GM21723 (cell line): ENCODE measurements around the gene TRPC6.

ENCODE experiments used
- ATAC-seq: cut with Tn5 transposase; IDR thresholded peaks from one replicate; pipeline ENCODE4 v1.9.1; 2021; ENCODE audit warnings: mild to moderate bottlenecking, moderate library complexity; ENCODE audit not compliant: unreplicated experiment

Gene TRPC6

GRCh38 chr11:101583251-101584128 is at the start of gene TRPC6:
TSS of gene TRPC6 (minus strand) at chr11:101584007. CDS start at chr11:101583503, 504 bp downstream.
- ATAC-seq = no peak

GRCh38 chr11:101620026-101620425 is 36.2 kb upstream of the TRPC6 start:
- ATAC-seq = no peak

DNA sequence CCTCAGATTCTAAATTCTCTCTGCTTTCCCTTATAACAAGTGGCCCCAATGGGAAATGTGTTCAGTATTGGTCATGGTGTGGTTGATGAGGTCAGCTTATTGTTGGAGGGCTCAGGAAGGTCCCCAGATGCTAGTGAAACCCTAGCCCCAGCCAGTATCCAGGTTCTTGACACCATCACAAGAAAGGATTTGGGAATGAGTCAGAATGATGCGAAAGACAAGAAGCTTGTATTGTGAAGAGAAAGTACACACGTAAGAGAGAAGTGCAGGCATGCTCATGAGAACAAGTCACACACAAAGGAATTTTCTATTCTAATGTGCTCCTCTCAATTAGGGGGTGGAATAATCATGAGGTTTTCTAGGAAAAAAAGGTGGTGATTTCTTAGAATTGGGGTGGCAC is 34.9 kb upstream of the TRPC6 start:
- no peak for ATAC-seq

GRCh38 chr11:101617735-101618332 is 34.0 kb upstream of the TRPC6 start:
- no peak for ATAC-seq

GRCh38 chr11:101612481-101612880 is 28.7 kb upstream of the TRPC6 start:
- ATAC-seq = no peak

DNA sequence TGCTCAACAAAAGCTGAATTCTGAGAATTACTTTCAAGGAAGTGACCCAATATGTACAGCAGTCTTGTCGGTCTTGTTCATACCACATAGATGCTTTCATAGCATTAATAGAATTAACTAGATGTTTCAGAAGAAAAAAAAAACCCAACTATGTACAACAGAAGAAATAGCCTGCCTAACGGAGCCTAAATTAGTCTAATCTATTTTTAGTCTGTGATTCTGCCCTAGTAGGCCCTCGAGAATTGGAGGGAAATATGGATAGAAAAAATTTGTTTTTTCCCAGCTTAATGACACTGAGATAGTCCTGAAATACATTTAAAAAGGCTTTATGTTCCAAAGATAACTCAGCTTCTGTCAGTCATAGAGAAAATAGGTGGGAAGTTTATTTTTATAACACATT is 17.1 kb upstream of the TRPC6 start:
- ATAC-seq = no peak

DNA sequence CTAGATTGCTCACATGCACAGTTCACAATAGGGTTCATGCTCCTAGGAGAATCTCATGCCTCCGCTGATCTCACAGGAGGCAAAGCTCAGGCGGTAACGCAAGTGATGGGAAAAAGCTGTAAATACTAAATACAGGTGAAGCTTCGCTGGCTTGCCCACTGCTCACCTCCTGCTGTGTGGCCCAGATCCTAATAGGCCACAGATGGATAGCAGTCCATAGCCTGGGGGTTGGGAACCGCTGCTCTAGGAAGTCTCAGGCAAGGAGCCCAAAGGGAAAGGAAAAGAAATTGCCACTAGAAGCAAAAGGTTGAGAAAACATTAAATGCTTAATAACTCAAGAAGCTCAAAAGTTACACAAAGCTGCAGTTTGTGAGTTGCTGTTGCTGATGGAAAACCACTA is 3.2 kb upstream of the TRPC6 start:
- ATAC-seq = no peak

- no peak for ATAC-seq
These were observed 848 bp upstream of the TRPC6 start for GRCh38 chr11:101584655-101585054.

- no peak for ATAC-seq
These were observed 315 bp upstream of the TRPC6 start for GRCh38 chr11:101584129-101584515.

GRCh38 chr11:101582989-101583250 is 887 bp downstream of the TRPC6 start:
- no peak for ATAC-seq

GRCh38 chr11:101582236-101582988 is 1.4 kb downstream of the TRPC6 start:
- no peak for ATAC-seq

GRCh38 chr11:101577461-101577860 is 6.3 kb downstream of the TRPC6 start:
- ATAC-seq = no peak

DNA sequence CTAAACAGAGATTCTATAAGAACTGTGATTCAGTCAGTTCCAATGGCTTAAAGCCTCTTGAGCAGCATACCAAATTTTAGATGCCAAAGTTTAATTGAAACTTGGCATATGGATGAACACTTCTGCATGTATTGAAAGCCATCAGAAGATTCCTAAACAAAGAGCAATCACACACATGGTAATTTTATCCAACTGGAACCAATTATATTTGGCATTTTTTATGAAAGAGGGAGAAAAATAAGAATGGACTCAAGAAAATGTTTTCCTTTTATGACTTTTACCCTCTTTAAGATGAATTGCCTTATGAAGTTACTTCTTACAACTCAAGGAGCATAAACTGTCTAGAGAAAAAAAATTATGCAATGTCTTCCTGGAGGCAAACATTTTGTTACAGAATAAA is 7.4 kb downstream of the TRPC6 start:
- no peak for ATAC-seq

GRCh38 chr11:101574886-101575285 is 8.9 kb downstream of the TRPC6 start:
- no peak for ATAC-seq

- no peak for ATAC-seq
These were observed 16.7 kb downstream of the TRPC6 start for GRCh38 chr11:101567071-101567470.

- ATAC-seq = no peak
These were observed 17.2 kb downstream of the TRPC6 start for GRCh38 chr11:101566626-101567025.

- ATAC-seq = no peak
These were observed 20.6 kb downstream of the TRPC6 start for GRCh38 chr11:101563166-101563565.

- ATAC-seq = no peak
These were observed 28.4 kb downstream of the TRPC6 start for GRCh38 chr11:101555366-101555765.

DNA sequence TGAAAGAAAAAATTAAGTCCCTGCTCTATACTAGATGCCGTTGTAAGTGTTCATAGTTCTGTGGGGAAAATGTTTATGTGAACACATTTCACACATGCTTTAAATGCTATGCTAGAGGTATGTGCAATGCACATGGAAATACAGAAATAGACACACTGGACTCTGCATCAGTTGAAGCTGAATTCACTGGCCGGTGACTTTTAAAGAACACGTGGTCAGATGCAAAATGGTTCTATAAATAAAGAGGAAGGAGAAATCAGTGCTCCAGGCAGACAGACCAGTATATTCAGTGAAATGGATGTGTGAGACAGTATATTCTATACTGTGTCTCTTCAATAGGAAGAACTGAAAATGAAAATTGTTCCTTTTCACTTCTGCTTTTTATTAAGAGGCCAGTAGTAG is 29.9 kb downstream of the TRPC6 start:
- ATAC-seq = peak; percentile 100

- ATAC-seq = no peak
These were observed 30.9 kb downstream of the TRPC6 start for GRCh38 chr11:101552888-101553287.

DNA sequence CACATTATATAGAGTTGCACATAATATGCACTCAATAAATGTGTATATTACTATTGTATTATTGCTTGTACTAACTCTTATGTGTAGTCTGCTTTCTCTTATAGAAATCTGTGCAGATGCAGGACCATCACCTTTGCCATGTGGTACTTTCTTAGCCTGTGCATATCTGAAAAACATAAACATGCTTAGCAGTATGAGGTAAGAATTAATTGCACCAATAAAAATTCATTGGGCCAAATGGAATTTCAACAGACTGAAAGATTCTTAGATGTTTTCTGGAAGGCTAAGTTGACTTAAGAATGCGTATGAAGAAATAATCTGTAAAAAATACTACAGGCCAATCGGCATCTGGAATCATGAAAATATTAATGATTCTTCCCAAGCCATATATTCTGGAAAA is 55.3 kb downstream of the TRPC6 start:
- no peak for ATAC-seq

GRCh38 chr11:101523634-101524260 is 60.1 kb downstream of the TRPC6 start:
- ATAC-seq = no peak
